ENCODE measurements around the gene SMIM14. TPM values are rescaled to one million over a fixed set of nuclear protein-coding genes. Genes with fewer than 3 reads are reported as not detected.
"Not testable (repeated sequence)": the region's sequence is repeated elsewhere in the genome, so short reads cannot be mapped to it uniquely, and the experiment has no call there.

SMIM14 gene
- total RNA-seq, 1 experiment from 2014 or later = 14.5 TPM

DNA sequence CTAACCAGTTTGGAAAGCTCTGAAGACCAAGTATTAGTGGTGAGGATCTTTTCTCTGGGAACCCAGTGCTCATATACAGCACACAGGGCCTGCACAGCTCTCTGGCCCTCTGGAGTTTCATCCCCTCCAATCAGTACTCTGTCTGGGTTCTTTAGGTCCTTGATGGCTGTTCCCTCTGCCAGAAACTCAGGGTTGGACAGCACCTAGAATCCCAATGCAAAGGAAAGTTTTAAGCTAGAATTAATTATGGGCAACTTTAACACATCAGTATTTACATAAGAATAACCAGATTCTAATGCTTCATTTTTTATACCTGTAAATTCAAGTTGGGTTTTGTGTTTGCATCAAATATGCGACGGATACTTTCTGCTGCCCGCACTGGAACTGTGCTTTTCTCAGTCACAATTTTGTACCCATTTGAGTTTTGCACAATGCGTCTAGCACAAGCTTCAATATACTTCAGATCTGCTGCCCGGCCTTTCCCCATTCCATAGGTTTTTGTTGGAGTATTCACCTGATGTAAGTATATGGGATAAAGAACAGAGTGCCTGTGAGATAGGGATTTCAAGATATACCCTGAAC, 128.2 kb downstream of the SMIM14 start:
- Histone ChIP-seq H3K36me3 (ENCODE audit: insufficient read depth, low read length, poor library complexity, severe bottlenecking) (peaks cover 52% of the 10 kb centered on the region), H3K9me3 (ENCODE audit: low read depth, low read length, poor library complexity, severe bottlenecking) (no peaks in the 10 kb centered on the region), H3K4me3 (ENCODE audit: low read depth, low read length, poor library complexity, severe bottlenecking) (no peak overlapping the region), H3K27me3 (replicated peaks; ENCODE audit: insufficient read depth, low read depth, low read length, poor library complexity) (no peaks in the 10 kb centered on the region), H3K4me1 (ENCODE audit: insufficient read depth, low read length, poor library complexity, severe bottlenecking) (no peaks in the 10 kb centered on the region), H3K27ac (ENCODE audit: low read depth, low read length, poor library complexity, severe bottlenecking) (no peak overlapping the region)
- TF ChIP-seq EZH2 (IDR thresholded peaks at IDR 0.05; ENCODE audit: borderline replicate concordance, low read depth, low read length, poor library complexity, severe bottlenecking) = no peak
- TF ChIP-seq, protein P1, sequence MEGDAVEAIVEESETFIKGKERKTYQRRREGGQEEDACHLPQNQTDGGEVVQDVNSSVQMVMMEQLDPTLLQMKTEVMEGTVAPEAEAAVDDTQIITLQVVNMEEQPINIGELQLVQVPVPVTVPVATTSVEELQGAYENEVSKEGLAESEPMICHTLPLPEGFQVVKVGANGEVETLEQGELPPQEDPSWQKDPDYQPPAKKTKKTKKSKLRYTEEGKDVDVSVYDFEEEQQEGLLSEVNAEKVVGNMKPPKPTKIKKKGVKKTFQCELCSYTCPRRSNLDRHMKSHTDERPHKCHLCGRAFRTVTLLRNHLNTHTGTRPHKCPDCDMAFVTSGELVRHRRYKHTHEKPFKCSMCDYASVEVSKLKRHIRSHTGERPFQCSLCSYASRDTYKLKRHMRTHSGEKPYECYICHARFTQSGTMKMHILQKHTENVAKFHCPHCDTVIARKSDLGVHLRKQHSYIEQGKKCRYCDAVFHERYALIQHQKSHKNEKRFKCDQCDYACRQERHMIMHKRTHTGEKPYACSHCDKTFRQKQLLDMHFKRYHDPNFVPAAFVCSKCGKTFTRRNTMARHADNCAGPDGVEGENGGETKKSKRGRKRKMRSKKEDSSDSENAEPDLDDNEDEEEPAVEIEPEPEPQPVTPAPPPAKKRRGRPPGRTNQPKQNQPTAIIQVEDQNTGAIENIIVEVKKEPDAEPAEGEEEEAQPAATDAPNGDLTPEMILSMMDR (conservative IDR thresholded peaks at IDR 0.05; ENCODE audit: low read depth, low read length) = no peak
- CTCF ChIA-PET = no interaction called here
- POLR2A ChIA-PET (ENCODE audit: low non-redundant PET) = no interaction called here
- intact Hi-C loops (cut with micrococcal nuclease; ENCODE audit: unreplicated experiment) = no loop called here
- BruUV-seq (replicated peaks) = TSS peak; percentile 54
- no peak for DNase-seq (ENCODE audit: low spot score)

DNA sequence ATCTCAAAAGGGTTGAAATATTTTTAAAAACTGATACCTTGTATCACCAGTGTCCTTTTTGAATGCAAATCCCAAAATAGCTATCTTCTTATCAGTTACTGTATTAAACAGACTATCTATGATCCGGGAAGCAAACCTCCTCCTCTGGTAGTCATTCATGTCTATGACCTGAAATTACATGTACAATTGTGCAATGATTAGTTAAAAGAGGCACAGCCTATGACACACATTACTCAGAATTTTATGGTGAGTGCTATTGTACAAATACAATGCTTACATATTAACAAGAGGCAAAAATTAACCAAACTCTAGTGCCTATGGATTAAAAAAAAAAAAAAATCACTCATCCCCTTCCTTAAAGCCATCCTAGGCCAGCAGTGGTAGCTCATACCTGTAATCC, 133.1 kb downstream of the SMIM14 start:
- POLR2A ChIA-PET (ENCODE audit: low non-redundant PET) = no interaction called here
- BruUV-seq (replicated peaks) = no TSS peak

DNA sequence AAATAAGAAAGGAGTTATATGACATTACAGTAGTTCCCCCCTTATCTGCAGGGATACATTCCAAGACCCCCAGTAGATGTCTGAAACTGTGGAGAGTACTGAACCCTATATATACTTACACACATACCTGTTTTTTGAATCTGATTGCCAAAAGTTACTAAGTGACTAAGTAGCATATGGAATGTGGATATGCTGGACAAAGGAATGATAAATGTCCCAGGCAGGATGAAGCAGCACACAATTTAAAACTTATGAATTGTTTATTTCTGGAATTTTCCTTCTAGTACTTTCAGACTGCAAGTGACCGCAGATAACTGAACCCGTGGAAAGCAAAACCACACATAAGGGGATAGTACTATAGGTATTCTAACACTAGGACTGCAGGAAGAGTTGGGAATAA, 134.1 kb downstream of the SMIM14 start:
- CTCF ChIA-PET = no interaction called here
- intact Hi-C loops (cut with micrococcal nuclease; ENCODE audit: unreplicated experiment) = no loop called here
- no peak overlapping the region for H3K27ac ChIP-seq (ENCODE audit: low read depth, low read length, poor library complexity, severe bottlenecking)
- H3K4me3 ChIP-seq (ENCODE audit: low read depth, low read length, poor library complexity, severe bottlenecking) = no peak overlapping the region
- BruUV-seq (replicated peaks) = no TSS peak
- H3K4me1 ChIP-seq (ENCODE audit: insufficient read depth, low read length, poor library complexity, severe bottlenecking) = no peaks in the 10 kb centered on the region
- H3K9me3 ChIP-seq (ENCODE audit: low read depth, low read length, poor library complexity, severe bottlenecking) = no peaks in the 10 kb centered on the region
- no peaks in the 10 kb centered on the region for H3K27me3 ChIP-seq (replicated peaks; ENCODE audit: insufficient read depth, low read depth, low read length, poor library complexity)
- DNase-seq (ENCODE audit: low spot score) = no peak
- POLR2A ChIA-PET (ENCODE audit: low non-redundant PET) = no interaction called here
- H3K36me3 ChIP-seq (ENCODE audit: insufficient read depth, low read length, poor library complexity, severe bottlenecking) = peaks cover 77% of the 10 kb centered on the region
- TF ChIP-seq, protein P1 (conservative IDR thresholded peaks at IDR 0.05; ENCODE audit: low read depth, low read length) = no peak
- TF ChIP-seq EZH2 (IDR thresholded peaks at IDR 0.05; ENCODE audit: borderline replicate concordance, low read depth, low read length, poor library complexity, severe bottlenecking) = no peak

More for the DNA sequence above, 133.1 kb downstream of the SMIM14 start:
- peaks cover 81% of the 10 kb centered on the region for H3K36me3 ChIP-seq (ENCODE audit: insufficient read depth, low read length, poor library complexity, severe bottlenecking)
- no peaks in the 10 kb centered on the region for H3K4me1 ChIP-seq (ENCODE audit: insufficient read depth, low read length, poor library complexity, severe bottlenecking)
- no peak overlapping the region for H3K4me3 ChIP-seq (ENCODE audit: low read depth, low read length, poor library complexity, severe bottlenecking)
- CTCF ChIA-PET = interaction anchor here (0.6 kb wide), 1 partner anchor 1087 kb away, joined by 5 read pairs; no protein-coding TSS in a partner anchor
- no peaks in the 10 kb centered on the region for H3K9me3 ChIP-seq (ENCODE audit: low read depth, low read length, poor library complexity, severe bottlenecking)
- TF ChIP-seq, protein P1 (conservative IDR thresholded peaks at IDR 0.05; ENCODE audit: low read depth, low read length) = no peak
- TF ChIP-seq EZH2 (IDR thresholded peaks at IDR 0.05; ENCODE audit: borderline replicate concordance, low read depth, low read length, poor library complexity, severe bottlenecking) = no peak
- H3K27me3 ChIP-seq (replicated peaks; ENCODE audit: insufficient read depth, low read depth, low read length, poor library complexity) = no peaks in the 10 kb centered on the region
- intact Hi-C loops (cut with micrococcal nuclease; ENCODE audit: unreplicated experiment) = no loop called here
- no peak for DNase-seq (ENCODE audit: low spot score)
- H3K27ac ChIP-seq (ENCODE audit: low read depth, low read length, poor library complexity, severe bottlenecking) = no peak overlapping the region

- POLR2A ChIA-PET (ENCODE audit: low non-redundant PET); BruUV-seq (replicated peaks); DNase-seq (ENCODE audit: low spot score); H3K27ac ChIP-seq (ENCODE audit: low read depth, low read length, poor library complexity, severe bottlenecking); H3K9me3 ChIP-seq (ENCODE audit: low read depth, low read length, poor library complexity, severe bottlenecking); intact Hi-C loops (cut with micrococcal nuclease; ENCODE audit: unreplicated experiment); CTCF ChIA-PET; H3K27me3 ChIP-seq (replicated peaks; ENCODE audit: insufficient read depth, low read depth, low read length, poor library complexity); H3K4me1 ChIP-seq (ENCODE audit: insufficient read depth, low read length, poor library complexity, severe bottlenecking); H3K4me3 ChIP-seq (ENCODE audit: low read depth, low read length, poor library complexity, severe bottlenecking): not testable (repeated sequence)
- peaks cover 63% of the 10 kb centered on the region for H3K36me3 ChIP-seq (ENCODE audit: insufficient read depth, low read length, poor library complexity, severe bottlenecking)
Measured at GRCh38 chr4:39502664-39503035, 136.0 kb downstream of the SMIM14 start.
